ENCODE results near the gene TMEM8B. TPM values are rescaled to one million over a fixed set of nuclear protein-coding genes. Genes with fewer than 3 reads are reported as not detected.

TMEM8B gene
- total and polyA plus RNA-seq, 2 experiments from 2014 or later, result 17.0 to 17.9 TPM

DNA sequence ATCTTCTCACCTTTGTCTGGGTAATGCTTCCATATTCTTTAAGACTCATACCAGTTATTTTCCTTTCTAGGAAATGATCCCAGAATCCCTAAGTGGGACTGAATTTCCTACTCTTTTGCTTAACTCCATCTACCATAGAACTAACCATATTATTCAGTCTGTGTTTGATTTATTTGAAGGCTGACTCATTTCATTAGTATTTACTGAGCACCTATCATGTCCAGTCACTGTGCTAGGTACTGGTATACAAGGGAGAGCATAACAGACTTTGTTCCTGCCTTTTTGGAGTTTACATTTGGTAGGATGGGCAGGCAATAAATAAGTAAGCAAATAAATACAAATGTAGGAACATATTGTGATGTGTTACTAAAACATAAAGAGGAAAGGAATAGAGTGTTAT, 33.3 kb upstream of the TMEM8B start:
- Histone ChIP-seq H3K27me3 (no peaks in the 10 kb centered on the region), H3K27ac (no peak overlapping the region), H3K4me1 (ENCODE audit: low read depth) (peaks cover 14% of the 10 kb centered on the region), H3K4me3 (no peak overlapping the region), H3K9me3 (ENCODE audit: low read depth) (no peaks in the 10 kb centered on the region), H3K36me3 (no peaks in the 10 kb centered on the region)
- no peak for DNase-seq (ENCODE audit: low read depth in 1 of 2, low spot score in 1 of 2)
- TF ChIP-seq, protein P1, sequence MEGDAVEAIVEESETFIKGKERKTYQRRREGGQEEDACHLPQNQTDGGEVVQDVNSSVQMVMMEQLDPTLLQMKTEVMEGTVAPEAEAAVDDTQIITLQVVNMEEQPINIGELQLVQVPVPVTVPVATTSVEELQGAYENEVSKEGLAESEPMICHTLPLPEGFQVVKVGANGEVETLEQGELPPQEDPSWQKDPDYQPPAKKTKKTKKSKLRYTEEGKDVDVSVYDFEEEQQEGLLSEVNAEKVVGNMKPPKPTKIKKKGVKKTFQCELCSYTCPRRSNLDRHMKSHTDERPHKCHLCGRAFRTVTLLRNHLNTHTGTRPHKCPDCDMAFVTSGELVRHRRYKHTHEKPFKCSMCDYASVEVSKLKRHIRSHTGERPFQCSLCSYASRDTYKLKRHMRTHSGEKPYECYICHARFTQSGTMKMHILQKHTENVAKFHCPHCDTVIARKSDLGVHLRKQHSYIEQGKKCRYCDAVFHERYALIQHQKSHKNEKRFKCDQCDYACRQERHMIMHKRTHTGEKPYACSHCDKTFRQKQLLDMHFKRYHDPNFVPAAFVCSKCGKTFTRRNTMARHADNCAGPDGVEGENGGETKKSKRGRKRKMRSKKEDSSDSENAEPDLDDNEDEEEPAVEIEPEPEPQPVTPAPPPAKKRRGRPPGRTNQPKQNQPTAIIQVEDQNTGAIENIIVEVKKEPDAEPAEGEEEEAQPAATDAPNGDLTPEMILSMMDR (IDR thresholded peaks at IDR 0.05; ENCODE audit: low read depth, low read length), result no peak

DNA sequence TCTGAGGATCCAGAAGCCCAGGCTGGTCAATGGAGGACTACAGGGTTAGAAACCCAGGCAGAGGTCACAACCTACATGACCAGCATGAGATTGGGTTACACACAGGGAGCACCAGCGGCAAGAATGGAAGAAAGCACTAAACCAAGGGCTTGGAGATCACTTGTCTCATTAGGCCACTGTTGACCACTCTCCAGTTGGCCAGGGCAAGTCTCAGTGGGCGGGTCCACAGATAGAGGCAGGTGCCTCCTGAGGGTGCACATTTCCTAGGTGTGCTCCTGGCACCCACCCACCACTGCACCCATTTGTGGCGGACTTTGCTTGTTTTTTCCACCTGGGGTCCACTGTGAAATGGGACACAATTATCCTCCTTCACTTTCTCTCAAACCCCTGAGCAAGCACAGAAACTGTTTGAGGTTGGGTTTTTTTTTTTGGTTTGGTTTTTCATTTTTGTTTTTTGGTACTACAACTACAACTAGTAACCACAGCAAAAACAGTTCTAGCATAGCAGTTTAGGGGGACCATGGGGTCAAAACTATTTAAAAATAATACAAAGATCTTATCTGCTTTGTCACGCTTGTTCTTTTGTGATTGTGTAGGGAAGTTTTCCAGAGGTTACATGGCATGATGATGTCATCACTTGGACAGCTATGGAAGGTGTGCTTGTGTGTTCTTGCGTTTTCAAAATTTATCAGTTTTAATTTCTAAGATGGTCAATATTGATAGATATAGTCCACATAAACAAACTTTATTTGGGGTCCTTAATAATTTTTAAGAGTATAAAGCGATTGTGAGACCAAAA, 31.5 kb upstream of the TMEM8B start:
- Histone ChIP-seq H3K4me1 (ENCODE audit: low read depth) (peaks cover 8% of the 10 kb centered on the region), H3K4me3 (no peak overlapping the region), H3K27ac (no peak overlapping the region), H3K27me3 (no peaks in the 10 kb centered on the region), H3K9me3 (ENCODE audit: low read depth) (no peaks in the 10 kb centered on the region), H3K36me3 (peaks cover 5% of the 10 kb centered on the region)
- TF ChIP-seq, protein P1 (IDR thresholded peaks at IDR 0.05; ENCODE audit: low read depth, low read length), result no peak
- DNase-seq (ENCODE audit: low read depth in 1 of 2, low spot score in 1 of 2), result no peak

DNA sequence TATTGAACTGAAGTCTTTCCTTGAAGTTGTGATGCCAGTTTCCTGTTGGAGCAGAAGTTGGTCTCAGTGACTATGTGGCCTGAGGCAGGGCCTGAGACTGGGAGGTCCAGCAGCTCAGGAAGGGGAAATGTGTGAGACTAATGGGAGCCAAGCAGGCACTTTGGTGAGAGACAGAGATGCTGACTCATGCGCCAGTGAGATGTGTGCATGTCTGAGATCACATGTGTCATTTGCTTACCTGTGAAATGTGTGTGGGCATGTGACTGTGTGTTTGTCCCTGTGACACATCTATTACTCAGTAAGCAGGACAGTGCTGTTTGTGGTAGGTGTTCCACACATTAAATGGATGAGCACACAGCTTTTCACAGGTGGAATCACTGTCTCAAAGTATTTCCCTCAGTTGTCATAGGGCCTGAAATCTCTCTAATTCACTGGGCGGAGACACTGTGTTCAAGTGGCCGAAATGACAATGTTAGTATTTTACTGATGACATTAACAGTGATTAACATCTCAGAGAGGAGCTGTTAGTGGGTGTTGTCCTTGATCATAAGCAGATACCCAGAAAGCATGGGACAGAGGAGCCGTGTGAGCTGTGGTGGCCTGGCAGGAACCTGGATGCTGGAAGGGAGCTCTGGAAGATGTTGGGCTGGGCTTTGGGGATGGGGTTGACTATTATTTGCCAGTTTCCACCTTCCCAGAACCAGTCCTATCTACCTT, 30.2 kb upstream of the TMEM8B start:
- Histone ChIP-seq H3K9me3 (ENCODE audit: low read depth) (no peaks in the 10 kb centered on the region), H3K4me1 (ENCODE audit: low read depth) (no peaks in the 10 kb centered on the region), H3K27me3 (no peaks in the 10 kb centered on the region), H3K27ac (no peak overlapping the region), H3K4me3 (no peak overlapping the region), H3K36me3 (peaks cover 7% of the 10 kb centered on the region)
- TF ChIP-seq, protein P1 (IDR thresholded peaks at IDR 0.05; ENCODE audit: low read depth, low read length), result no peak
- DNase-seq (ENCODE audit: low read depth in 1 of 2, low spot score in 1 of 2), result no peak

DNA sequence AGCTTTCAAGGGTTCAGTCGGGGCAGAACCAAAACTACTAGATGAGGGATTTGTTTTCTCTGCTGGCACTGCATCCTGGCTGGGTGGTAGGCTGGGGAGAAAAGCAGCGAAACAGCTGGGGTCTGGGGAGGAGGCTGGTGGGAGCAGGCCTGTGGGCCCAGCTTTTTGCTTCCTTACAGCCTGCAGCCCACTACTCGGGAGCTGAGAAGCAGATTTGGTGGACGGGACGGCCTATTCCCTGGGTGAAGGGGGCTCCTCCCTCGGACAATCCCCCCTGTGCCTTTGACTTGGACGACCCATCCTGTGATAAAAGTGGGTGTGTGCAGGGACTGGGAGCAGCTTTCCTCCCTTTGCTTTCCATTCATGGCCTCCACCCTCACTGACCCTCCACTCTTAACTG, 28.5 kb upstream of the TMEM8B start:
- no peak for DNase-seq (ENCODE audit: low read depth in 1 of 2, low spot score in 1 of 2)
- Histone ChIP-seq H3K27ac (no peak overlapping the region), H3K36me3 (peaks cover 7% of the 10 kb centered on the region), H3K9me3 (ENCODE audit: low read depth) (no peaks in the 10 kb centered on the region), H3K27me3 (no peaks in the 10 kb centered on the region), H3K4me1 (ENCODE audit: low read depth) (no peaks in the 10 kb centered on the region), H3K4me3 (no peak overlapping the region)
- TF ChIP-seq, protein P1 (IDR thresholded peaks at IDR 0.05; ENCODE audit: low read depth, low read length), result no peak

DNA sequence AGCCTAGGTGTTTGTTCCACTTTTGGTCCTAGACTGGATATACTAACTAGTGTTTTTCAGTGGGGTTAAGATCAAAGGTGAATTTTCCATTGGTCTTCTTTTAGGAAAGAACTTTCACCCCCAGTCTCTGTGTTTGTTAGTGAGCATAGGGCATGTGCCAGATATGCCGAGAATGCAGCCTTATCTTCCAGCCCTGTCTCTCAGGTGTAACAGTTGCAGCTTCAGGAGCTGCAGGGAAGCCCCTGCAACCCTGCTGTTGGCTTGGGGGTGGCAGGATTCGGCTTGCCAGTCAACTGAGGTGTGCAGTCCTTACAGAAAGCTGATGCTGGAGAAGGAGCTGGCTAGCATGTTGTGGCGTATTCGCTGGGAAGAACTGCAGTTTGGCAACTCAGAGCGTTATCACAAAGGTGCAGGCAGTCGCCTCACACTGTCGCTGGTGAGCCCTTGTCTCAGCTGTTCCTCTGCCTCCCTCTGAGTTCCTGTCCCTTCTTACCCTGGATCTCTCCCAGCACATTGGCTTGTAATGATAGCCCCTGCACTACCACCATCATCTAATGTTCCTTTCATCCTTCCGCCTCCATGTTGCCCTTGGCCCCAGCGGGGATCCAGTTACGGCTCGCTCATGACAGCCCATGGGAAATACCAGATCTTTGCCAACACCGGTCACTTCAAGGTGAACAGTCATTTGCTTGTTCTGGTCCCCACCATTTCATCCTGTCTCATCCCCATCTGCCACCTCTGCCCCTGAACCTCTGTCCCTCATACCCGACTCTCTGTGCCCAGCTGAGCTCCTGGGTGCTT, 27.5 kb upstream of the TMEM8B start:
- Histone ChIP-seq H3K4me3 (no peak overlapping the region), H3K4me1 (ENCODE audit: low read depth) (no peaks in the 10 kb centered on the region), H3K36me3 (peaks cover 7% of the 10 kb centered on the region), H3K27me3 (no peaks in the 10 kb centered on the region), H3K27ac (no peak overlapping the region), H3K9me3 (ENCODE audit: low read depth) (no peaks in the 10 kb centered on the region)
- DNase-seq (ENCODE audit: low read depth in 1 of 2, low spot score in 1 of 2), result no peak
- TF ChIP-seq, protein P1 (IDR thresholded peaks at IDR 0.05; ENCODE audit: low read depth, low read length), result no peak
